ENCODE measurements around the gene LCLAT1. TPM values are rescaled to one million over a fixed set of nuclear protein-coding genes. Genes with fewer than 3 reads are reported as not detected.
"Not testable (repeated sequence)": the region's sequence is repeated elsewhere in the genome, so short reads cannot be mapped to it uniquely, and the experiment has no call there.

Gene LCLAT1
- total RNA-seq, 1 donor from 2014 or later: 29.0 TPM

DNA sequence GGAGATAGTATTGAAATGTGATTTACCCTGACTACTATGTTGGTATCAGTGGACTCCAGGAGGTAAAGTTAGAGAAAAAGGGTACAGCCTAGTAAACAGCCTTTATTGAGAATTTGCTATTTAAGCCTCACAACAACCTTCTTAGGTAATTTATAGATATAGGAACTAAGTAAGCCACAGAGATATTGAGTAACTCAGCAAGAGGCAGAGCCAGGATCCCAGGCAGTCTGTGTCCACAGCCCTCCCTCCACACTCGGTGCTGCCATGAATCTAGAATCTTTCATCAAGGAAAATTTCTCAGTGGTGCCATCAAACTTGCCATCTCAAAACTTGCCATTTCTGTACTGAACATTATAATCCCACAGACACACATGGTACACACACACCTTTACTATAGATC lies 189.3 kb downstream of the LCLAT1 start:
- DNase-seq (ENCODE audit: extremely low spot score, unreplicated experiment): no peak
- peaks cover 17% of the 10 kb centered on the region for H3K36me3 Mint-ChIP-seq
- H3K27ac Mint-ChIP-seq: no peak overlapping the region
- peaks cover 6% of the 10 kb centered on the region for H3K9me3 Mint-ChIP-seq
- peaks cover 10% of the 10 kb centered on the region for H3K4me1 Mint-ChIP-seq (ENCODE audit: unreplicated experiment)
- H3K4me3 Mint-ChIP-seq: no peak overlapping the region
- TF ChIP-seq CTCF (conservative IDR thresholded peaks at IDR 0.05): no peak
- no peaks in the 10 kb centered on the region for H3K27me3 Mint-ChIP-seq

DNA sequence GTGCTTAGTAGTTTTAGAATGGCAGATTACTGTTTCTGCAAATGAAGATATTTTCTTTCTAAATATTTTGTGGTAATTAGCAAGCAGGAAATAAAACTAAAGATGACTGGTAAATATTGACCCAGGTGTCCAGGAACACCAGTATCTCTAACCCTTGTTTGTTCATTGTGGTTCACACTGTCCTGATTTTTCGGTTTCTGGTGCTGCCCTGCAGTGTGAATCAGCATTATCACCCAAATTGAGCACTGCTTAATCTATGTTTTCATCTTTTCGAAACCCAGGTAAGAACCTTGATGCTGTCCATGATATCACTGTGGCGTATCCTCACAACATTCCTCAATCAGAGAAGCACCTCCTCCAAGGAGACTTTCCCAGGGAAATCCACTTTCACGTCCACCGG lies 192.8 kb downstream of the LCLAT1 start:
- peaks cover 6% of the 10 kb centered on the region for H3K9me3 Mint-ChIP-seq
- H3K27me3 Mint-ChIP-seq: no peaks in the 10 kb centered on the region
- peaks cover 13% of the 10 kb centered on the region for H3K4me1 Mint-ChIP-seq (ENCODE audit: unreplicated experiment)
- no peak overlapping the region for H3K4me3 Mint-ChIP-seq
- peaks cover 17% of the 10 kb centered on the region for H3K36me3 Mint-ChIP-seq
- TF ChIP-seq CTCF (conservative IDR thresholded peaks at IDR 0.05): no peak
- H3K27ac Mint-ChIP-seq: no peak overlapping the region
- DNase-seq (ENCODE audit: extremely low spot score, unreplicated experiment): no peak

GRCh38 chr2:30641765-30642345 lies 194.8 kb downstream of the LCLAT1 start:
- no peak overlapping the region for H3K4me3 Mint-ChIP-seq
- no peak for TF ChIP-seq CTCF (conservative IDR thresholded peaks at IDR 0.05)
- no peaks in the 10 kb centered on the region for H3K27me3 Mint-ChIP-seq
- peaks cover 1% of the 10 kb centered on the region for H3K9me3 Mint-ChIP-seq
- no peak for DNase-seq (ENCODE audit: extremely low spot score, unreplicated experiment)
- peaks cover 19% of the 10 kb centered on the region for H3K4me1 Mint-ChIP-seq (ENCODE audit: unreplicated experiment)
- H3K36me3 Mint-ChIP-seq: peaks cover 20% of the 10 kb centered on the region
- no peak overlapping the region for H3K27ac Mint-ChIP-seq

DNA sequence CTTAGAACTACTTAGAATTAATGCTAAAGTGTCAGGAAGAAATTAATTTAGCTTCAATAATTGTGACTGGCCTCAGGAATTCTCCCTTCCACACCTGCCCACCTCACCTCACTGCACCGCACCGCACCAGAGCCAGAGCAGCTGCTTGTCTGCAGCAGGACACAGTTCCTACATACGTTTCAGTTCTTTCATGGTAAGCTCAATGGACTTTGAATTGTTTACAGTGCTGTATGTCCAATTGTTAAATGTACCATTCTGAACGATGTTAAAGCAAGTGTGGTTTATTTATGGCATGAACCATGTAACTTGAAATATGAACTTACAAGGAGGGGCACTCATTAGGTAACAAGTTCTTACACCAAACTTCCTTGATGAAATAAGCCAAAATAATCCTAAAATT lies 196.0 kb downstream of the LCLAT1 start:
- not testable (repeated sequence) for H3K9me3 Mint-ChIP-seq; H3K27me3 Mint-ChIP-seq; DNase-seq (ENCODE audit: extremely low spot score, unreplicated experiment); H3K27ac Mint-ChIP-seq; H3K4me3 Mint-ChIP-seq
- peaks cover 19% of the 10 kb centered on the region for H3K4me1 Mint-ChIP-seq (ENCODE audit: unreplicated experiment)
- H3K36me3 Mint-ChIP-seq: peaks cover 18% of the 10 kb centered on the region

DNA sequence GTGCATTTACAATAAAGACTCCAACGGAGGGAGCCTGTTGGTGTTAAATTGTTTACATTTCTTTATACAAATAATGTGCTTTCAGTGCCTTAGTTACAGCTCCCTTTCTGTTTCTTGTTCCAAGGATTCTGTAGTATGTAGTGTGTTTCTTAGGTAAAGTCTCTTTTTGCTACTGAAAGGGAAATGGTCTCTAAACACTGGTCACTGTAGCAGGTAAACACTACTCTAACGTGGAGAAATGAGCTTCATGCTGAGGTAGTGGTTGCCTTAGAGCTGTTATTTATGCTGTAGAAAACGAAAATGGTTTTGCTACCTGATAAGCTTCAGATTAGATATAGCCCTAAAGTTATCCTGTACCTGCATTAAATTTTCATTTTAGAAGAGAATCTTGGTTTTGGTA lies 196.6 kb downstream of the LCLAT1 start:
- Mint-ChIP-seq H3K4me1 (ENCODE audit: unreplicated experiment) (peaks cover 19% of the 10 kb centered on the region), H3K27ac (no peak overlapping the region), H3K9me3 (no peaks in the 10 kb centered on the region), H3K36me3 (peaks cover 16% of the 10 kb centered on the region), H3K27me3 (no peaks in the 10 kb centered on the region), H3K4me3 (no peak overlapping the region)
- DNase-seq (ENCODE audit: extremely low spot score, unreplicated experiment): no peak
- no peak for TF ChIP-seq CTCF (conservative IDR thresholded peaks at IDR 0.05)

- H3K4me1 Mint-ChIP-seq (ENCODE audit: unreplicated experiment): peaks cover 15% of the 10 kb centered on the region
Observed at GRCh38 chr2:30645081-30645744, 198.2 kb downstream of the LCLAT1 start.

More at GRCh38 chr2:30645081-30645744, 198.2 kb downstream of the LCLAT1 start:
- DNase-seq (ENCODE audit: extremely low spot score, unreplicated experiment): no peak
- H3K27me3 Mint-ChIP-seq: no peaks in the 10 kb centered on the region
- peaks cover 7% of the 10 kb centered on the region for H3K36me3 Mint-ChIP-seq
- no peak overlapping the region for H3K4me3 Mint-ChIP-seq
- TF ChIP-seq CTCF (conservative IDR thresholded peaks at IDR 0.05): no peak
- H3K27ac Mint-ChIP-seq: no peak overlapping the region
- no peaks in the 10 kb centered on the region for H3K9me3 Mint-ChIP-seq

Measured in type B pancreatic cell (in vitro differentiated cells).